Smooth muscle cell (in vitro differentiated cells): ENCODE results near the gene RAB20. TPM values are rescaled to one million over a fixed set of nuclear protein-coding genes. Genes with fewer than 3 reads are reported as not detected.

Source experiments
- DNase-seq: peaks from one replicate; lab custom pipeline; 2025; ENCODE audit not compliant: unreplicated experiment; lab: John Stamatoyannopoulos, UW
- H2AFZ ChIP-seq: fragments of 200-600 bp; sonication (generic); 2 replicates; pipeline ENCODE4 v1.6.0; 2016; ENCODE audit warnings: antibody characterized with exemption, low read depth, mild to moderate bottlenecking
- H3F3A ChIP-seq: fragments of 200-600 bp; sonication (generic); 2 replicates; pipeline ENCODE4 v1.6.0; 2017; ENCODE audit warnings: antibody characterized with exemption, low read depth
- H3K27ac ChIP-seq: fragments of 200-600 bp; sonication (generic); 2 replicates; pipeline ENCODE4 v1.5.1; 2016; ENCODE audit warnings: low read depth, mild to moderate bottlenecking
- H3K27me3 ChIP-seq: fragments of 200-600 bp; sonication (generic); 2 replicates; pipeline ENCODE4 v1.6.1; 2016; ENCODE audit warnings: low read depth, mild to moderate bottlenecking
- H3K36me3 ChIP-seq: fragments of 200-600 bp; sonication (generic); 2 replicates; pipeline ENCODE4 v1.5.1; 2016; ENCODE audit warnings: low read depth
- H3K4me1 ChIP-seq: fragments of 200-600 bp; sonication (generic); 2 replicates; pipeline ENCODE4 v1.5.1; 2016; ENCODE audit warnings: low read depth
- H3K4me2 ChIP-seq: fragments of 200-600 bp; sonication (generic); 2 replicates; pipeline ENCODE4 v1.6.0; 2016; ENCODE audit warnings: mild to moderate bottlenecking
- H3K4me3 ChIP-seq: fragments of 200-600 bp; sonication (generic); 2 replicates; pipeline ENCODE4 v1.5.1; 2016; ENCODE audit warnings: mild to moderate bottlenecking
- H3K79me2 ChIP-seq: fragments of 200-600 bp; sonication (generic); 2 replicates; pipeline ENCODE4 v1.6.0; 2016; ENCODE audit warnings: low read depth, mild to moderate bottlenecking
- H3K9ac ChIP-seq: fragments of 200-600 bp; sonication (generic); 2 replicates; pipeline ENCODE4 v1.6.0; 2016; ENCODE audit warnings: low read depth
- H3K9me3 ChIP-seq: fragments of 200-600 bp; sonication (generic); replicated peaks from 2 replicates; pipeline ENCODE4 v1.5.1; 2016; ENCODE audit warnings: low read depth
- H4K20me1 ChIP-seq: fragments of 200-600 bp; sonication (generic); 2 replicates; pipeline ENCODE4 v1.6.0; 2016; ENCODE audit warnings: low read depth
- WGBS: methylation state at CpG from one replicate; pipeline ENCODE4 v1.1.7; 2016; ENCODE audit warnings: low lambda C conversion rate; 5-methylcytosine and 5-hydroxymethylcytosine counted together
- polyA plus RNA-seq: library from polyadenylated mRNA; unstranded; fragments of >200 nt; fragmentation: Nextera tagmentation; extraction: Ambion mirVana; gene quantifications from 2 replicates; pipeline ENCODE4 v1.2.1, GENCODE V29; 2016
- total RNA-seq: library from RNA; depleted of rRNA; stranded (reverse); fragments of >200 nt; gene quantifications from 2 replicates; pipeline ENCODE4 v1.2.3, GENCODE V29; 2014
- TF ChIP-seq, protein P1 (sequence below): fragments of 200-600 bp; sonication (generic); IDR thresholded peaks from 2 replicates; pipeline ENCODE4 v1.5.1; 2017; ENCODE audit warnings: borderline replicate concordance, mild to moderate bottlenecking, antibody characterized with exemption; ENCODE audit not compliant: insufficient read depth, poor library complexity, severe bottlenecking

The RAB20 gene
- total and polyA plus RNA-seq, 2 experiments from 2014 or later: 12.9 to 18.0 TPM

GRCh38 chr13:110542169-110542796, 19.2 kb downstream of the RAB20 start:
- H3K27ac ChIP-seq: peak overlapping the region; percentile 6
- no peak overlapping the region for H3K4me3 ChIP-seq
- TF ChIP-seq, protein P1, sequence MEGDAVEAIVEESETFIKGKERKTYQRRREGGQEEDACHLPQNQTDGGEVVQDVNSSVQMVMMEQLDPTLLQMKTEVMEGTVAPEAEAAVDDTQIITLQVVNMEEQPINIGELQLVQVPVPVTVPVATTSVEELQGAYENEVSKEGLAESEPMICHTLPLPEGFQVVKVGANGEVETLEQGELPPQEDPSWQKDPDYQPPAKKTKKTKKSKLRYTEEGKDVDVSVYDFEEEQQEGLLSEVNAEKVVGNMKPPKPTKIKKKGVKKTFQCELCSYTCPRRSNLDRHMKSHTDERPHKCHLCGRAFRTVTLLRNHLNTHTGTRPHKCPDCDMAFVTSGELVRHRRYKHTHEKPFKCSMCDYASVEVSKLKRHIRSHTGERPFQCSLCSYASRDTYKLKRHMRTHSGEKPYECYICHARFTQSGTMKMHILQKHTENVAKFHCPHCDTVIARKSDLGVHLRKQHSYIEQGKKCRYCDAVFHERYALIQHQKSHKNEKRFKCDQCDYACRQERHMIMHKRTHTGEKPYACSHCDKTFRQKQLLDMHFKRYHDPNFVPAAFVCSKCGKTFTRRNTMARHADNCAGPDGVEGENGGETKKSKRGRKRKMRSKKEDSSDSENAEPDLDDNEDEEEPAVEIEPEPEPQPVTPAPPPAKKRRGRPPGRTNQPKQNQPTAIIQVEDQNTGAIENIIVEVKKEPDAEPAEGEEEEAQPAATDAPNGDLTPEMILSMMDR: no peak
- WGBS: 72% methylated on average over 6 of the region's 6 CpGs
- peaks cover 14% of the 10 kb centered on the region for H3F3A ChIP-seq
- H3K4me2 ChIP-seq: no peak overlapping the region
- no peak overlapping the region for H2AFZ ChIP-seq
- peaks cover 6% of the 10 kb centered on the region for H4K20me1 ChIP-seq
- H3K4me1 ChIP-seq: peaks cover 14% of the 10 kb centered on the region
- no peaks in the 10 kb centered on the region for H3K9me3 ChIP-seq
- no peaks in the 10 kb centered on the region for H3K27me3 ChIP-seq
- H3K36me3 ChIP-seq: no peaks in the 10 kb centered on the region
- H3K9ac ChIP-seq: no peak overlapping the region
- H3K79me2 ChIP-seq: peaks cover 43% of the 10 kb centered on the region
- DNase-seq: no peak

DNA sequence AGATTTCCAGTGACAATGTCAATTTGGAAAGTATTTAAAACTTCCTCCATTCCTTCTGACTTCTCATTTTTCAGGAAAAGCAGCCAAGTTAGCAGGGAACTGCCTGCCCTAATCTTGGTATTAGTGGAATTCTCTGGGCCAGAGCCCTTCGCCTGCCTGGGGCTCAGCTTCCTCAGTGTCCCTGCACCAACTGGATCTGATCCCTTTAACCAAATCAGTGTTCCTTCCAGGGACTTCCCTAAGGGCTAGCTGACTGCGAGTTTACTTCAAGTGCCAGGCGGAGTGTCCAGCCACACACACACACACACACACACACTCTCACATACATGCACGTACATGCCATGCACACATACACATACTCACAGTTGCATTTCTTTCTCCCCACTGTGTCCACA, 20.0 kb downstream of the RAB20 start:
- peaks cover 6% of the 10 kb centered on the region for H4K20me1 ChIP-seq
- no peak overlapping the region for H3K4me3 ChIP-seq
- peaks cover 14% of the 10 kb centered on the region for H3K4me1 ChIP-seq
- H3F3A ChIP-seq: peaks cover 14% of the 10 kb centered on the region
- H3K79me2 ChIP-seq: peaks cover 46% of the 10 kb centered on the region
- H2AFZ ChIP-seq: no peak overlapping the region
- peak overlapping the region; percentile 62 for H3K4me2 ChIP-seq
- no peaks in the 10 kb centered on the region for H3K27me3 ChIP-seq
- H3K36me3 ChIP-seq: no peaks in the 10 kb centered on the region
- no peak overlapping the region for H3K9ac ChIP-seq
- DNase-seq: no peak
- no peaks in the 10 kb centered on the region for H3K9me3 ChIP-seq
- H3K27ac ChIP-seq: peak overlapping the region; percentile 57
- 26% methylated on average over 4 of the region's 4 CpGs for WGBS
- TF ChIP-seq, protein P1: no peak

DNA sequence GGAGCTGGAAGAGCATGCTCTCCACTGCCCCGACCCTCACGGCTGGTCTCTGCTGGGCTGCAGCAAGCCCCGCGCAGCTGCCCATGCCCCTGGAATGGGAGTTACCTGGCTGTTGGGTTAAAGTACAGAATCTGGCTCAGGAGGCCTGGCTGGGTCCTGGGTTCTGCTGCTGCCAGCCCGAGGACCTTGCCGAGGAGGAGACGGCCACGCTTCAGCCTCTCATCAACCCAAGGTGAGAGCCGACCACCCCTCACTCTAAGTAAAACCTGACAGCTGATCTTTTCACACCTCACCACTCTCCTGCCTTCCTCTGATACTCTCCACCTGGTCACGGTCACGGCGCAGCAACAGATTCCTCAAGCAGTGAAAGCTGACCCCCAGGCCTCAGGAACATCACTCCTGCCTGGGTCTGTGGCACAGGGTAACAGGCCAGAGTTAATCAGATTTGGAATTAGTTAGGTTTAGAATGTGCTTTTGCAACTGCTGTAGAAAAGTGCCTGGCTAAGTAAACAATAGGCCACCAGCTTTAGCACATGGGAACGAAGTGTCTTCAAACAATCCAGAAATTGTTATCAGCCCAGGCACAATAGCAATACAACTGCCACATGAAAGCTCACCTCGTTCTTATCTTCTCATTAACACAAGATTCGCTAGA, 20.5 kb downstream of the RAB20 start:
- Histone ChIP-seq H3K4me3 (no peak overlapping the region), H3F3A (peaks cover 14% of the 10 kb centered on the region), H3K27me3 (no peaks in the 10 kb centered on the region), H4K20me1 (peaks cover 6% of the 10 kb centered on the region), H3K4me1 (peaks cover 14% of the 10 kb centered on the region), H3K4me2 (peak overlapping the region; percentile 62), H2AFZ (no peak overlapping the region), H3K36me3 (no peaks in the 10 kb centered on the region), H3K79me2 (peaks cover 48% of the 10 kb centered on the region), H3K9me3 (no peaks in the 10 kb centered on the region), H3K9ac (no peak overlapping the region), H3K27ac (peak overlapping the region; percentile 57)
- WGBS: 63% methylated on average over 12 of the region's 15 CpGs
- no peak for DNase-seq
- TF ChIP-seq, protein P1: no peak
